Lower leg skin (tissue), 3 donors: ENCODE data around the gene HGS.
"Not testable (repeated sequence)": the region's sequence is repeated elsewhere in the genome, so short reads cannot be mapped to it uniquely, and the experiment has no call there.

Experiments used
- POLR2A ChIP-seq, 2 donors: fragments of 450-650 bp; IDR thresholded peaks; one replicate each; pipeline ENCODE4 v1.6.1; 2016 to 2017; ENCODE audit warnings: antibody characterized with exemption in 2 of 2, mild to moderate bottlenecking in 1 of 2, moderate library complexity in 1 of 2
- TF ChIP-seq, protein P1 (sequence below), 3 donors: fragments of 450-650 bp; IDR thresholded peaks; one replicate each; pipeline ENCODE4 v1.5.1; 2016; ENCODE audit warnings: antibody characterized with exemption in 3 of 3, mild to moderate bottlenecking in 3 of 3, moderate library complexity in 2 of 3

GRCh38 chr17:81675515-81676221 lies 8.1 kb upstream of the HGS start:
- TF ChIP-seq, protein P1, sequence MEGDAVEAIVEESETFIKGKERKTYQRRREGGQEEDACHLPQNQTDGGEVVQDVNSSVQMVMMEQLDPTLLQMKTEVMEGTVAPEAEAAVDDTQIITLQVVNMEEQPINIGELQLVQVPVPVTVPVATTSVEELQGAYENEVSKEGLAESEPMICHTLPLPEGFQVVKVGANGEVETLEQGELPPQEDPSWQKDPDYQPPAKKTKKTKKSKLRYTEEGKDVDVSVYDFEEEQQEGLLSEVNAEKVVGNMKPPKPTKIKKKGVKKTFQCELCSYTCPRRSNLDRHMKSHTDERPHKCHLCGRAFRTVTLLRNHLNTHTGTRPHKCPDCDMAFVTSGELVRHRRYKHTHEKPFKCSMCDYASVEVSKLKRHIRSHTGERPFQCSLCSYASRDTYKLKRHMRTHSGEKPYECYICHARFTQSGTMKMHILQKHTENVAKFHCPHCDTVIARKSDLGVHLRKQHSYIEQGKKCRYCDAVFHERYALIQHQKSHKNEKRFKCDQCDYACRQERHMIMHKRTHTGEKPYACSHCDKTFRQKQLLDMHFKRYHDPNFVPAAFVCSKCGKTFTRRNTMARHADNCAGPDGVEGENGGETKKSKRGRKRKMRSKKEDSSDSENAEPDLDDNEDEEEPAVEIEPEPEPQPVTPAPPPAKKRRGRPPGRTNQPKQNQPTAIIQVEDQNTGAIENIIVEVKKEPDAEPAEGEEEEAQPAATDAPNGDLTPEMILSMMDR (IDR thresholded peaks at IDR 0.05), result peak in 1 of 3 donors; percentile 46
- TF ChIP-seq POLR2A (IDR thresholded peaks at IDR 0.05), result not testable (repeated sequence)
